Keratinocyte (primary cell): Measurements from ENCODE around the gene AEBP1.

Experiments
- CTCF ChIP-seq, 3 experiments: IDR thresholded peaks in 1 of 3; conservative IDR thresholded peaks in 1 of 3; optimal IDR thresholded peaks in 1 of 3; 2 replicates in 2 of 3; 3 replicates in 1 of 3; pipeline versions ENCODE3 to v1.5.1; 2011; ENCODE audit warnings: low read length in 3 of 3, mild to moderate bottlenecking in 3 of 3, moderate library complexity in 2 of 3, control low read depth in 1 of 3, inconsistent platforms in 1 of 3; ENCODE audit not compliant: insufficient read depth in 2 of 3; ENCODE audit errors: extremely low read depth in 1 of 3
- EZH2 ChIP-seq: IDR thresholded peaks from one replicate; pipeline ENCODE4 v1.6.1; 2012; ENCODE audit warnings: inconsistent platforms, mild to moderate bottlenecking, low read length, moderate library complexity

GRCh38 chr7:44066494-44067063 is 37.6 kb upstream of the AEBP1 start:
- TF ChIP-seq CTCF (optimal IDR thresholded peaks at IDR 0.05 in 1 of 3, IDR thresholded peaks at IDR 0.05 in 1 of 3, conservative IDR thresholded peaks at IDR 0.05 in 1 of 3; ENCODE audit: extremely low read depth in 1 of 3, insufficient read depth in 2 of 3, low read length in 3 of 3) (no peak), EZH2 (no peak)
